HEK293 (cell line): ENCODE data around the gene FGF9.

Experiments
- GLI2 ChIP-seq: fragments of 450-650 bp; formaldehyde crosslinking; IDR thresholded peaks from 2 replicates; pipeline ENCODE4; 2017; ENCODE audit warnings: missing biosample characterization, missing genetic modification characterization, low read depth, borderline replicate concordance
- GLIS1 ChIP-seq: fragments of 450-650 bp; formaldehyde crosslinking; IDR thresholded peaks from 2 replicates; pipeline ENCODE4 v1.5.1; 2016; ENCODE audit warnings: missing biosample characterization, missing genetic modification characterization
- GLIS2 ChIP-seq: fragments of 450-650 bp; formaldehyde crosslinking; IDR thresholded peaks from 2 replicates; pipeline ENCODE4 v1.5.1; 2016; ENCODE audit warnings: missing biosample characterization, missing genetic modification characterization
- HOXD13 ChIP-seq: sonication (generic); formaldehyde crosslinking; IDR thresholded peaks from 2 replicates; pipeline ENCODE4 v1.8.0; 2022; ENCODE audit warnings: missing genetic modification reagents, borderline replicate concordance
- KLF9 ChIP-seq: fragments of 450-650 bp; formaldehyde crosslinking; IDR thresholded peaks from 2 replicates; pipeline ENCODE4 v1.5.1; 2016; ENCODE audit warnings: missing biosample characterization, missing genetic modification characterization, low read depth
- MYNN ChIP-seq: fragments of 450-650 bp; formaldehyde crosslinking; IDR thresholded peaks from 2 replicates; pipeline ENCODE4 v1.5.1; 2016; ENCODE audit warnings: missing biosample characterization, missing genetic modification characterization, borderline replicate concordance
- PATZ1 ChIP-seq: fragments of 450-650 bp; formaldehyde crosslinking; IDR thresholded peaks from 2 replicates; pipeline ENCODE4 v1.5.1; 2016; ENCODE audit warnings: missing biosample characterization, missing genetic modification characterization
- REPIN1 ChIP-seq: fragments of 450-650 bp; formaldehyde crosslinking; IDR thresholded peaks from 2 replicates; pipeline ENCODE4 v1.5.1; 2017; ENCODE audit warnings: missing biosample characterization, missing genetic modification characterization, low read depth
- SETDB1 ChIP-seq: IDR thresholded peaks from one replicate; pipeline ENCODE4 v1.6.1; 2017; ENCODE audit warnings: mild to moderate bottlenecking, low read length, moderate library complexity, mixed read lengths; ENCODE audit not compliant: insufficient read length
- TRIM28 ChIP-seq: IDR thresholded peaks from 2 replicates; pipeline ENCODE4 v1.6.1; 2011; ENCODE audit warnings: low read length, control low read depth, borderline replicate concordance
- WT1 ChIP-seq: fragments of 450-650 bp; formaldehyde crosslinking; IDR thresholded peaks from 2 replicates; pipeline ENCODE4 v1.5.1; 2016; ENCODE audit warnings: missing biosample characterization, missing genetic modification characterization
- YY2 ChIP-seq: fragments of 450-650 bp; formaldehyde crosslinking; IDR thresholded peaks from 2 replicates; pipeline ENCODE4 v1.5.1; 2016; ENCODE audit warnings: missing biosample characterization, missing genetic modification characterization
- ZBTB17 ChIP-seq: fragments of 450-650 bp; formaldehyde crosslinking; IDR thresholded peaks from 2 replicates; pipeline ENCODE4 v1.5.1; 2016; ENCODE audit warnings: missing biosample characterization, missing genetic modification characterization
- ZBTB48 ChIP-seq: fragments of 450-650 bp; formaldehyde crosslinking; IDR thresholded peaks from 2 replicates; pipeline ENCODE4 v1.5.1; 2016; ENCODE audit warnings: missing biosample characterization, missing genetic modification characterization
- ZFHX2 ChIP-seq: fragments of 450-650 bp; formaldehyde crosslinking; conservative IDR thresholded peaks from 2 replicates; pipeline ENCODE4 v1.5.1; 2016; ENCODE audit warnings: missing biosample characterization, missing genetic modification characterization
- ZFP3 ChIP-seq: fragments of 450-650 bp; formaldehyde crosslinking; IDR thresholded peaks from 2 replicates; pipeline ENCODE4 v1.5.1; 2016; ENCODE audit warnings: low read depth, missing biosample characterization, missing genetic modification characterization
- ZFP37 ChIP-seq: fragments of 450-650 bp; formaldehyde crosslinking; IDR thresholded peaks from 2 replicates; pipeline ENCODE4 v1.5.1; 2016; ENCODE audit warnings: missing biosample characterization, missing genetic modification characterization
- ZNF112 ChIP-seq: fragments of 450-650 bp; formaldehyde crosslinking; IDR thresholded peaks from 2 replicates; pipeline ENCODE4 v1.5.0; 2017; ENCODE audit warnings: missing biosample characterization, missing genetic modification characterization
- ZNF114 ChIP-seq: fragments of 450-650 bp; formaldehyde crosslinking; IDR thresholded peaks from 2 replicates; pipeline ENCODE4 v1.5.0; 2017; ENCODE audit warnings: missing biosample characterization, missing genetic modification characterization
- ZNF133 ChIP-seq: fragments of 450-650 bp; formaldehyde crosslinking; IDR thresholded peaks from 2 replicates; pipeline ENCODE4 v1.5.1; 2016; ENCODE audit warnings: missing biosample characterization, missing genetic modification characterization
- ZNF146 ChIP-seq: fragments of 450-650 bp; formaldehyde crosslinking; IDR thresholded peaks from 2 replicates; pipeline ENCODE4 v1.5.1; 2016; ENCODE audit warnings: missing biosample characterization, missing genetic modification characterization
- ZNF175 ChIP-seq: fragments of 450-650 bp; formaldehyde crosslinking; IDR thresholded peaks from 2 replicates; pipeline ENCODE4 v1.5.1; 2016; ENCODE audit warnings: missing biosample characterization, missing genetic modification characterization
- ZNF24 ChIP-seq: fragments of 450-650 bp; formaldehyde crosslinking; IDR thresholded peaks from 2 replicates; pipeline ENCODE4 v1.5.1; 2016; ENCODE audit warnings: missing biosample characterization, missing genetic modification characterization
- ZNF324 ChIP-seq: fragments of 450-650 bp; formaldehyde crosslinking; IDR thresholded peaks from 2 replicates; pipeline ENCODE4 v1.5.1; 2016; ENCODE audit warnings: missing biosample characterization, missing genetic modification characterization
- ZNF404 ChIP-seq: fragments of 450-650 bp; formaldehyde crosslinking; IDR thresholded peaks from 2 replicates; pipeline ENCODE4 v1.5.1; 2017; ENCODE audit warnings: missing biosample characterization, missing genetic modification characterization
- ZNF416 ChIP-seq: fragments of 450-650 bp; formaldehyde crosslinking; IDR thresholded peaks from 2 replicates; pipeline ENCODE4 v1.5.1; 2016; ENCODE audit warnings: missing biosample characterization, missing genetic modification characterization
- ZNF449 ChIP-seq: fragments of 450-650 bp; formaldehyde crosslinking; IDR thresholded peaks from 2 replicates; pipeline ENCODE4 v1.5.1; 2017; ENCODE audit warnings: missing biosample characterization, mild to moderate bottlenecking, missing genetic modification characterization, moderate library complexity
- ZNF48 ChIP-seq: fragments of 450-650 bp; formaldehyde crosslinking; IDR thresholded peaks from 2 replicates; pipeline ENCODE4 v1.5.1; 2016; ENCODE audit warnings: missing biosample characterization, missing genetic modification characterization
- ZNF521 ChIP-seq: fragments of 450-650 bp; formaldehyde crosslinking; IDR thresholded peaks from 2 replicates; pipeline ENCODE4 v1.5.1; 2017; ENCODE audit warnings: missing biosample characterization, mild to moderate bottlenecking, missing genetic modification characterization
- ZNF529 ChIP-seq: fragments of 450-650 bp; formaldehyde crosslinking; IDR thresholded peaks from 2 replicates; pipeline ENCODE4 v1.5.1; 2017; ENCODE audit warnings: missing genetic modification characterization, missing biosample characterization; ENCODE audit not compliant: insufficient replicate concordance
- ZNF544 ChIP-seq: fragments of 450-650 bp; formaldehyde crosslinking; IDR thresholded peaks from 2 replicates; pipeline ENCODE4 v1.5.0; 2017; ENCODE audit warnings: missing biosample characterization, missing genetic modification characterization
- ZNF610 ChIP-seq: fragments of 450-650 bp; formaldehyde crosslinking; IDR thresholded peaks from 2 replicates; pipeline ENCODE4 v1.5.1; 2016; ENCODE audit warnings: missing biosample characterization, missing genetic modification characterization, borderline replicate concordance
- ZNF624 ChIP-seq: fragments of 450-650 bp; formaldehyde crosslinking; IDR thresholded peaks from 2 replicates; pipeline ENCODE4 v1.5.1; 2017; ENCODE audit warnings: missing biosample characterization, missing genetic modification characterization
- ZNF629 ChIP-seq: fragments of 450-650 bp; formaldehyde crosslinking; IDR thresholded peaks from 2 replicates; pipeline ENCODE4 v1.5.1; 2017; ENCODE audit warnings: missing biosample characterization, missing genetic modification characterization
- ZNF654 ChIP-seq: fragments of 450-650 bp; formaldehyde crosslinking; IDR thresholded peaks from 2 replicates; pipeline ENCODE4 v1.5.1; 2016; ENCODE audit warnings: low read depth, missing biosample characterization, missing genetic modification characterization
- ZNF658 ChIP-seq: fragments of 450-650 bp; formaldehyde crosslinking; IDR thresholded peaks from 2 replicates; pipeline ENCODE4; 2016; ENCODE audit warnings: missing biosample characterization, missing genetic modification characterization
- ZNF670 ChIP-seq: fragments of 450-650 bp; formaldehyde crosslinking; IDR thresholded peaks from 2 replicates; pipeline ENCODE4 v1.5.1; 2016; ENCODE audit warnings: missing biosample characterization, missing genetic modification characterization, low read depth
- ZNF768 ChIP-seq: fragments of 450-650 bp; formaldehyde crosslinking; IDR thresholded peaks from 2 replicates; pipeline ENCODE4 v1.5.1; 2018; ENCODE audit warnings: missing biosample characterization, mild to moderate bottlenecking, missing genetic modification characterization
- ZNF777 ChIP-seq: fragments of 450-650 bp; formaldehyde crosslinking; IDR thresholded peaks from 2 replicates; pipeline ENCODE4 v1.5.1; 2017; ENCODE audit warnings: missing biosample characterization, missing genetic modification characterization, borderline replicate concordance
- ZSCAN16 ChIP-seq: fragments of 450-650 bp; formaldehyde crosslinking; IDR thresholded peaks from 2 replicates; pipeline ENCODE4 v1.5.1; 2016; ENCODE audit warnings: missing biosample characterization, missing genetic modification characterization
- ZSCAN30 ChIP-seq: fragments of 450-650 bp; IDR thresholded peaks from 2 replicates; pipeline ENCODE4 v1.5.1; 2018; ENCODE audit warnings: missing biosample characterization, mild to moderate bottlenecking, missing genetic modification characterization, moderate library complexity
- ZSCAN4 ChIP-seq: fragments of 450-650 bp; formaldehyde crosslinking; IDR thresholded peaks from 2 replicates; pipeline ENCODE4 v1.5.1; 2017; ENCODE audit warnings: missing biosample characterization, missing genetic modification characterization

The FGF9 gene

DNA sequence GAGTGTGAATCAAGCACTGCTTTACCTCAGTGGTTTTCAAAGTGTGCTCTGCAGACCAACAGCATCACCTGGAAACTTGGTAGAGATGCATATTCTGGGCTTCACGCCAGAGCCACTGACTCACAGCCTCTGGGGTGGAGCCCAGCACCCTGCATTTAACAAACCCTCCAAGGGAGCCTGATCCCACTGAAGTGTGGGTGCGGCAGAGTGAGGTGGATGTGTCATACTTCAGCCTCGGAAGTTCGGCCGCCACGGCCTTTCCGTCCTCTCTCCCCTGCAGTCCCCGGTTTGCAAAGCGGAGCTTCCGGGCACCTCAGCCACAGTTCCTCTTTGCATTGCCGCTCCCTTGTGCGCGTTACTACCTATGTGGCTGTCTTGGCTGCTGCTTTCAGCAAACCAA, 33.6 kb upstream of the FGF9 start (continued):
- TF ChIP-seq ZNF544 (tag by site-specific recombination) (no peak), GLIS1 (tag by site-specific recombination) (peak; percentile 54; the same call in 1 of the 2 replicates), ZNF24 (tag by site-specific recombination) (no peak), ZNF175 (no peak), ZNF610 (tag by site-specific recombination) (no peak), ZBTB17 (no peak), SETDB1 (no peak), WT1 (tag by site-specific recombination) (no peak), ZNF521 (tag by site-specific recombination) (no peak), ZNF146 (tag by site-specific recombination) (no peak), ZSCAN30 (no peak), ZNF658 (no peak), ZNF449 (tag by site-specific recombination) (peak; percentile 30; the same call in 1 of the 2 replicates), ZNF324 (tag by site-specific recombination) (no peak), ZNF670 (no peak), GLI2 (tag by site-specific recombination) (no peak), MYNN (tag by site-specific recombination) (no peak), ZBTB48 (tag by site-specific recombination) (peak; percentile 60; the same call in 1 of the 2 replicates), ZSCAN4 (tag by site-specific recombination) (no peak), KLF9 (tag by site-specific recombination) (no peak), ZFP37 (no peak), ZNF114 (tag by site-specific recombination) (no peak), ZNF768 (tag by site-specific recombination) (no peak), ZNF416 (tag by site-specific recombination) (no peak), ZNF777 (tag by site-specific recombination) (no peak), TRIM28 (no peak), ZNF112 (tag by site-specific recombination) (no peak), ZFHX2 (tag by site-specific recombination) (no peak), GLIS2 (tag by site-specific recombination) (no peak), ZNF629 (tag by site-specific recombination) (no peak), ZNF133 (tag by site-specific recombination) (no peak), ZNF654 (tag by site-specific recombination) (no peak), ZFP3 (tag by site-specific recombination) (no peak), ZSCAN16 (tag by site-specific recombination) (no peak), ZNF624 (no peak), ZNF404 (tag by site-specific recombination) (no peak), REPIN1 (tag by site-specific recombination) (no peak), PATZ1 (tag by site-specific recombination) (0 out of 2 replicates have a peak, but pooled peaks have one; percentile 35), ZNF48 (tag by site-specific recombination) (no peak), YY2 (tag by site-specific recombination) (no peak), HOXD13 (CRISPR knock-in tag) (no peak), ZNF529 (no peak)
